CD4-positive, alpha-beta T cell treated with Interleukin-15 for 1 hour (primary cell): Measurements from ENCODE around the gene REEP2.
"Not testable (repeated sequence)": the region's sequence is repeated elsewhere in the genome, so short reads cannot be mapped to it uniquely, and the experiment has no call there.

ENCODE experiments used
- DNase-seq: peaks from one replicate; pipeline ENCODE4 v3.0.0-alpha.2; 2020

REEP2 gene

DNA sequence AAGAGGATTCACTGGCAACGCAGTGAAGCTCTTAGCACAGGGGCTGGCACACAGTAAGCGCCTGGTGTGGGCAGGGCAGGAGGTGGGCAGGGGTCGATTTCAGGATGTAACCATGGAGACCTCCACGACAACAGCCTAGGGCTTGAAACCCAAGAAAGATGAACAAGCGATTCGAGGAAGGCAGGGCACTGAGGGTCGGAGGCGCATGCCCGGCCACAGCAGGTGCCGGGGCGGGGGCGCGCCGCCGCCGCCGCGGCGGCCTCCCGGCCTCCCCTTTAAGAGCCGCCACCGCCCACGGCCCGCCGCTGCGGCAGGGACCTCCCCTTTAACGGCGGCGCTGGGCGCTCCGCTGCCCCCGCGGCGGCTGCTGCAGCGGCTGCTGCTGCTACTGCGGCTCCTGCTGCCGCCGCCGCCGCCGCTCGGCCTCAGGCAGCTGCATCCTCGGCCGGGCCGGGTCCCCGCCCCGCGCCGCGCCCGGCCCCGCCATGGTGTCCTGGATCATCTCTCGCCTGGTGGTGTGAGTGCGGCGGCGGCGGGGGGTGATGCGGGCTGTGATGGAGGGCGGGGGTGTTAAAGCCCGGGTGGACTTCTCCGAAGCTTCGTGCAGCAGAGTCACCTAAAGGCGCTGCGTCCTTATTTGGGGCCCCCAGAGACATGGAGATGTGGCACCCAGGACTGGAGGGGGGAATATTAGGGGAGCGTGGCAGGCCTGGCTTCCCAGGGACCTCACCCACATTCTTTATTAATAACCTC, at the start of gene REEP2:
TSS of gene REEP2 (plus strand) at position 334 of the 753 bp plus-strand sequence. CDS start at position 486, 152 bp downstream.
- peak; percentile 53 for DNase-seq

GRCh38 chr5:138389332-138389731, 49.5 kb upstream of the REEP2 start:
- no peak for DNase-seq

- not testable (repeated sequence) for DNase-seq
Observed at GRCh38 chr5:138389911-138390310, 48.9 kb upstream of the REEP2 start.

DNA sequence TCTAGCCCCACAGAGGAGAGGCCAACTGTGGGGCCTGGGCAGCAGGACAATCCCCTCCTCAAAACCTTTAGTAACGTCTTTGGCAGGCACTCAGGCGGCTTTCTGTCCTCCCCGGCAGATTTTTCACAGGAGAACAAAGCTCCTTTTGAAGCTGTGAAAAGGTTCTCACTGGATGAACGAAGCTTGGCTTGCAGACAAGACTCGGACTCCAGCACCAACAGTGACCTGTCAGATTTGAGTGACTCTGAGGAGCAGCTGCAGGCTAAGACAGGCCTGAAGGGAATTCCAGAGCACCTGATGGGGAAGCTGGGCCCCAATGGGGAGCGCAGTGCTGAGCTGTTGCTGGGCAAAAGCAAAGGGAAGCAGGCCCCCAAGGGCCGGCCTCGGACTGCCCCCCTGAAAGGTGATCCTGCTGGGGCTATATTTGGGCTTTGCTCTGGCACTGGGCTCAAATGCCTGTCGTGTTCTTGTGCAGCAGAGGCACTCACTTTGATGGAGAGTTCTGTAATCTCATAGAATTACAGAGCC, 46.9 kb upstream of the REEP2 start:
- DNase-seq, result no peak

DNA sequence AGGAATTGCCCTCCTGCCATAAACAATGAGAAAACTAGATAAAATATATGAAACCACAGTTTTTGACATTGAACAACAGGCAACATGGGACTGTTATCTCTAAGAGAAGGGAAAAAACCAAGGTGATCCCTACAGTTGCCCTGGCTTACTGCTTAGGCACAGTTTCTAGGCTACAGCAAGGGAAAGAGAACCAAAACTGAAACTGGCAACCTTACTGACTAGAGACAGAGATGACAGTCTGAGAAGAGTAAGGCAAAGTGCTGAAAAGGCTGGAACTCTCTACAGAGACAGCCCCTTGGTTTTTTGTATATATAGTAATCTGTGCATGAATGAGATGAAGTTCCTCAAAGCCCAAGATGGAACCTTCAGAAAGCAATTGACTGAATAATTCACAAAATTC, 36.2 kb upstream of the REEP2 start:
- no peak for DNase-seq

DNA sequence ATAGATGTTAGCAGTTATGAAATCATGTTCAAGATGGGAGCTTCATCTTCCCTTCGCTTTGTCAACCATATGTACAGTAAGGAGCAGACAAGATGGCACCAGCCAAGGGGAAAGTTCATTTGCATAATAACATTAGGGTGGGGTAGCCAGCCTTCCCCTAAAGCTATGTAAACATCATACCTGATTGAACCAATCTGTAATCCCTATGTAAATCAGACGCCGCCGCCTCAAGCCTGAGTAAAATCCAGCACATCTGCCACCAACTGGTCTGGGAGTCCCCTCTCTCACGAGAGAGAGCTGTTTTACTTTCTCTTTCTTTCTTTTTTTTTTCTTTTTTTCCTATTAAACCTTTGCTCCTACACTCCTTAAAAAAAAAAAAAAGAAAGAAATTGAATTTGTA, 30.8 kb upstream of the REEP2 start:
- no peak for DNase-seq

- DNase-seq, result peak; percentile 27
Observed at GRCh38 chr5:138410996-138411640, 27.7 kb upstream of the REEP2 start.

DNA sequence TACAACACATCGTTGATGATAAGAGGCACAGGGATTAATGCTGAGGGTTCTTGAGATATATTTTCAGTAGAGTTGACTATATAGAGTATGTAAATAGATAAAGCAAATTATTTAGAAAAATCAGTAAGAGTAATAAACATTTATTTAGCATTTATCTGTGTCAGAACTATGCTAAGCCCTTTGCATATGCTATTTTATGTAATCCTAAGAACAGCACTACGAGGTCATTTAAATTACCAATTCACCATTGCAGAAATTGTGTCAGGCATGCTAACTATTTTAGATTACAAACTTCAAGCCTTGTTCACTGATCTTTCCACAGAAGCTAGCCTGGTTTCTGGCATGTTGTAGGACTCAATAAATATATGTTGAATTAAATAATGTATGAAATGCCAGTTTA, 20.4 kb upstream of the REEP2 start:
- no peak for DNase-seq

DNA sequence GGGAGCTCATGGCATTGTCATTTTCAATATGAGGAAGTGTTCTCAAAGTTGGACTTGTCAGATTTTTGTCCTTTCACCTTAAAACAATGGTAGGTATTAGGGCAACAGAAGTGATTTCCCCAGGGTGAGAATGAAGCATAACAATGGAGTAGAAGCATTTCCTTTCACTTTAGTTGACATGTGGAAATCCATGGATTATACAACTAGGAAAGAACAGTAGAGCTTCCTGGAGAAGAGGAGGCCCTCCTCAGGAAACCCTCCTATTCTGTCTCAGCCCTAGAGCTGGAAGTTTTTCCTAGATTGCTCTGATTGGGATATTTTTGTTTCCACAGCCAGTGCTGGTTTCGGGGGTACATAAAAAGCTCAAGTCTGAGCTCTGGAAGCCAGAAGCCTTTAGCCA, 13.8 kb upstream of the REEP2 start:
- DNase-seq, result no peak

DNA sequence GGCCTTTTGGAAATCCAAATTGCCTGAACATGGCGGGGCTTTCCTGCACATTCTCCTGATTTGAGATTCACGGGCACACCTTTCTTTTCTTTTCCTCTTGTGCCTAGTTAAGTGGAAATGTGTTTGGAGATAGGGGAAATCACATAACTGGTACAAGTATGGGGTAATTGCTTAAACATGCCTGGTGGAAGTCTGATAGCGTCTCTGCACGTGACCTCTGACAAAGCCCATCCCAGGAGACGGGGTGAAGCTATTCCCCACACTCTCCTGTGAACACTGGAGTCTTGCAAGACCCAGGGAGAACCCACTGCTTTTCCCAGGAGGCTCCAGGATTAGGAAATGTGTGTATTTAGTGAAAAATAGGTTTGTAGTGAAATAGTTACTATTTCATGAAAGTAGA, 2.9 kb upstream of the REEP2 start:
- DNase-seq, result no peak

- no peak for DNase-seq
Observed at GRCh38 chr5:138438003-138438723, 694 bp upstream of the REEP2 start.

DNA sequence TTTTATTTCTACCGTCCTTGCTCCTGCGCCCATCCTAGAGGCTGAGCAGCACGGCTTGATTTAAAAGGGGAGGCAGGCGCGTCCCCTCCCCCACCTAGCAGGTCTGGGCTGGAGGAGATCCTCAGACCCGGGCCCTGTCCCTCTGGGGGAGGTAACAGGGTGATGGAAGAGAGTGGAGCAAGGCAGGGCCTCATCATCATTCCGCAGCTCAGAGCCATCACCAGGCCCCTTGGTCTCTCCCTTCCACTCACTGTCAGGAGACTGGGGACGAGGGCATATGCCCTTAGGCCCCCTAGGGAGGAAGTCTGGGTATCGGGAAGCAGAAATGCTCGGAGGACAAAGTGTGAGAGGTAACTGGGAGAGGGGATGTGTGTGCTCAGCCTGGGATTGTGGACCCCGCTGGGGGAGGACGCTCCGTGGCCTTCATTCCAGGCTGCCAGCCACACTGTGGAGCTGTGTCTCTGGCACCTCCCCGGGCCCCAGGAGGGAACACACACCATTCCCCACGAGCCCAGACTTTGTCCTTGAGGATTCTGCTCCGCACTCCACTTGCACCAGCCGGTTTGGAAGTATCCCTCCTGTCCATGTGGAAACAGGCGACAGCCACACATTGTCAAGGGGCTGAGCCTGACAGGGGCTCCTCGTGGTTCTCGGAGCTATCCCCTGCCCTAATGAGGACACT, 761 bp downstream of the REEP2 start:
- no peak for DNase-seq

- DNase-seq, result no peak
Observed at GRCh38 chr5:138440159-138441073, 1.6 kb downstream of the REEP2 start.

DNA sequence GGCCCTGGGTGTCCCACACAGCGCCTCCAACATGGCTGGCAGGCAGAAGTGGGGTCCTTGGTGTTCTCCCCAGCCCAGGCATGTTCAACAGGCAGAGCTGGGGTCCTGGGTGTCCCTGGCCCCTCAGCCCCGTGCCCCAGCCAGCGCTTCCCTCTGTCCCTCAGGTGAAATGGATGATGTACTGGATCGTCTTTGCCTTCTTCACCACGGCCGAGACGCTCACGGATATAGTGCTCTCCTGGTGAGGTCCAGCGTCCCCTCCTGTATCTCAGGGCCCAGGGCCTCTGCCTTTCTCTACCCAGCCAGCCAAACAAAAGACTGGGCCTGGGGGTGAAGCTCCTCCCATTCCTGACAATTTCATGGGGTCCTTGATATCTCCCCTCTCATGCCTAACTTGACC, 2.4 kb downstream of the REEP2 start:
- no peak for DNase-seq

DNA sequence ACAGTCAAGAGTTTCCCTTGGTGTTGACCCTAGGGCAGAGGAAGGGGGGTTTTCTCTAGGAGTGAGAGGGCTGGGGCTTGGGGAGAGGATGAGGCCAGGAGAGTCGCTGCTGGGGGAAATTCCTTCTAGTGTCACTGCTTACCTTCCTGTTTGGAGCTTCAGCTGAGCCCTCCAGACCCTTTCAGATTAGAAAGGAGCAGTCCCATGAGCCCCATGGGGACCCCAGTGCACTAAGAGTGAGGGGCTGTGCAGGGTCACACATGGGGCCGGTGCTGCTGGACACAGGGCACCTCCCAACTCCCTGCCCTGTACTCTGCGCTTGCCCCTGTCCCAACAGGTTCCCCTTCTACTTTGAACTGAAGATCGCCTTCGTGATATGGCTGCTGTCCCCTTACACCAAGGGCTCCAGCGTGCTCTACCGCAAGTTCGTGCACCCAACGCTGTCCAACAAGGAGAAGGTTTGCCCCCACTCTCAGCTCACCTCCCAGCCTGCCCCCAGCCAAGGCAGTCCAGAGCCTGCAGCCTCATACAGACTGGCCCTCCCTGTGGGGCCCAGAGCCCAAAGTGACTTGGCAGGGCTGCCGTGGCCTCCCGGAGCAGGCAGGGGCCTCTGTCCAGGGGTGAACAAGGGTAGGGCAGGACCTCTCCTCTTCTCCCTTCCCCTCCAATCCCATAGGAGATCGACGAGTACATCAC, 5.4 kb downstream of the REEP2 start:
- no peak for DNase-seq

DNA sequence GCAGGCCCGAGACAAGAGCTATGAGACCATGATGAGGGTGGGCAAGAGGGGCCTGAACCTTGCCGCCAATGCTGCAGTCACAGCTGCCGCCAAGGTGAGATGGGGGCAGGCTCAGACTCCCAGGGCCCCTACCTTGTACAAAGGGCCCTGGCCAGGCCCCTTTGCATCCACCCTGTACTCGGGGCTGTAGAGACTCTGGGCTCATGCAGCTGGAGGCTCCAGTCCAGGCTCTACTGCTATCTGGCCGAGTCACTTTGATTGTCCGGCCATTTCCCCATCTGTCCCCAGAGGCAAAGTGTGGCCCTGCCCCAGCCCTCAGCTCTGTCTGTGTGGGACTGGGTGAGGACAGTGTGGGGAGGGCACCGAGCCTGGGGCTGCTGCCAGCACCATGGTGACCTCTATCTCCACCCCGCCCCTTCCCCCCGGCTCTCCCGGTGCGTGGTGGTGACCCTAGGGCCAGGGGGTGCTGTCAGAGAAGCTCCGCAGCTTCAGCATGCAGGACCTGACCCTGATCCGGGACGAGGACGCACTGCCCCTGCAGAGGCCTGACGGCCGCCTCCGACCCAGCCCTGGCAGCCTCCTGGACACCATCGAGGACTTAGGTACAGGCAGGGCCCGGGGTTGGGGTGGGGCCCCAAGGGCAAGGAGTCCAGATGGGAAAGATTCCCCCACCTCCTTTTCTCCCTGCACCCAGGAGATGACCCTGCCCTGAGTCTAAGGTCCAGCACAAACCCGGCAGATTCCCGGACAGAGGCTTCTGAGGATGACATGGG, 6.1 kb downstream of the REEP2 start:
- DNase-seq, result no peak

DNA sequence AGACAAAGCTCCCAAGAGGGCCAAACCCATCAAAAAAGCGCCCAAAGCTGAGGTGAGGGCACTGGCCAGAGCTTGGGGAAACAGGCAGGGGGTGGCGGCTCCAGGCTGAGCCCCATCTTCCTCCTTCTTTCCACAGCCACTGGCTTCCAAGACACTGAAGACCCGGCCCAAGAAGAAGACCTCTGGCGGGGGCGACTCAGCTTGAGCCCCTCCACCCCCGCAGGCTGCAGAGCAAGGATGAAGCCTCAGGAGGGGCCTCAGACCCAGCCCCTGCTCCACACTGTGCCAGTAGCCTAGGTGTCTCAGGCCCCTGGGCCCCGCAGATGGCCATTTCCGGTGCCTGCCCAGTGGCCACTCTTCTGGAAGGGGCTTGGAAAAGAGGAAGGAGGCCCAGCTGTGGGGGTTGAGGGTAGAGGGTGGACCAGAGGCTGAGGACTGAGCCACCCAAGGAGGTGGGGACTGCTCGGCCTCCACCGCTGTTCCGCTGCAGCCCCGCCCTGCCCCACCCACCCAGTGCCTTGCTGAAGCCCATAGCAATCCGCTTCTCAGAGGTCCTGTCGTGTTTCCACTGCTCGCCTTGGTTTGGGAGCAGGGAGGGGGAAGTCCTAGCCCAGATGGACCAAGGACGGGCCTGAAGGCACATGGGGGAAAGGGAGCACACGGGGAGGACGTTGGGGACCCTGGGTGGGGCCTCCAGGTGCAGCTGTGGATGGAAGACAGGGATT, 6.9 kb downstream of the REEP2 start:
- DNase-seq, result no peak

GRCh38 chr5:138448070-138448469, 9.2 kb downstream of the REEP2 start:
- DNase-seq, result no peak

DNA sequence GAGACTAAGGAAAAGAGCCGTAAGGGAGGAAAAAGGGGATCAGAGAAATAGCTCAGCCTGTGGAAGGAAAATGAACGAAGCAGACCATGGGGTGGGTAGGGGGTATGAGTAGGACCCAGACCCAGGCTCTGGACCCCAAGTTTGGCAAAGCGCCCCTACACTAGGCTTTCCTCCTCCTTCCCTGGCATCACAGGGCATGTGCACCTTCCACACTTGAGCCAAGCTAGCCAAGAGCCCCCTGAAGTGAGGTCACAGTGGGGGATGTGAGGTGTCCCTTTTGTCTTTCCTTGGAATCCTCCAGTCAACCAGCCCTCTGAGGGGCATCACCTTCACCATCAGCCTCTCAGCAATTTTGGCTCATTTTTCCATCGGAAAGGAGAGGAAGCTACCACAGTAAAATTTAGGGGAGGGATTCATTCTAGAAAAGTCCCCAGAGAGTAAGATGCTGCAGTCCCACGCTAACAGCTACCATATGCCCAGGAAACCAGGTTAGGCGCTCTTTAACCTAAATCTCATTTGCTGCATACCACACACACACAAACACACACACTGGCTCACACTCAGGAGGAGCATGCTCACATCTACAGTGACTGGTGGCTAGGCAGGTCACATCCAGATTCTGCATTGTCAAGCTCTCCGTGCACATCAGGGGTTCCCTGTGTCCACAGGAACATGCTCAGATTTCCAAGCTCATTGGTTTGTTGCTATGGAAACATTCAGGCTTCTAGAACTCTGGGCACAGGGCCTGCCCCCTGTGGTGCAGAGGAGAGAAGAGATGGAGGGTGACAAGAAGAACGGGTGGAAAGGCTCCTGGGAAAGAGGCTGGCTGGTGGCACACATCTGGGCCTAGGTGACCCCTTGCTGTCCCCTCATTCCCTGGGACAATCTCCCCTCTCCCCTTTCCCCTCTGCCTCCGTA, 9.9 kb downstream of the REEP2 start:
- DNase-seq, result no peak
